AG20443 (cell line): ENCODE results near the gene EXOC1.

Experiments used
- DNase-seq: peaks from one replicate; pipeline ENCODE4 v3.0.0; 2012; ENCODE audit warnings: low spot score, mixed read lengths

The EXOC1 gene

GRCh38 chr4:55949482-55949802 lies 96.0 kb downstream of the EXOC1 start:
- no peak for DNase-seq

GRCh38 chr4:55951191-55951922 lies 97.9 kb downstream of the EXOC1 start:
- DNase-seq, result no peak
